T-cell (primary cell): ENCODE results near the gene ACAP3. TPM values are rescaled to one million over a fixed set of nuclear protein-coding genes. Genes with fewer than 3 reads are reported as not detected.

ENCODE experiments used
- ATAC-seq, 4 experiments: fragments of 200-7000 bp in 3 of 4; fragments of 150-1000 bp in 1 of 4; cut with Tn5 transposase; replicated peaks in 1 of 4; 1 replicate in 3 of 4; 2 replicates in 1 of 4; pipeline ENCODE4 v1.10.0; 2021; ENCODE audit warnings: moderate library complexity in 3 of 4, mild to moderate bottlenecking in 2 of 4, moderate number of reproducible peaks in 1 of 4
- CTCF ChIA-PET, 2 donors: fragments of 300-600 bp; sonication (Branson Sonifier 250); formaldehyde crosslinking; loops; one replicate each; lab custom pipeline; 2022; ENCODE audit warnings: antibody characterized with exemption in 2 of 2; lab: Charles Lee
- POLR2A ChIA-PET, 2 donors: fragments of 300-600 bp; sonication (Branson Sonifier 250); formaldehyde crosslinking; loops; one replicate each; lab custom pipeline; 2022; ENCODE audit warnings: antibody characterized with exemption in 2 of 2; lab: Charles Lee
- DNase-seq, 35 experiments: peaks; one replicate each; pipeline versions ENCODE4 v3.0.0 to v3.0.0-alpha.2; 2013 to 2023
- H3K27ac ChIP-seq: one replicate; pipeline ENCODE4 v1.5.1; 2013; ENCODE audit warnings: low read length
- H3K27me3 ChIP-seq, 2 experiments: replicated peaks in 1 of 2; 1 replicate in 1 of 2; 2 replicates in 1 of 2; pipeline versions ENCODE4 v1.6.1 to v1.7.0; 2013; ENCODE audit warnings: low read length in 1 of 2, mixed read lengths in 1 of 2; ENCODE audit not compliant: control insufficient read depth in 2 of 2, insufficient read depth in 2 of 2; ENCODE audit errors: extremely low read depth in 1 of 2
- H3K36me3 ChIP-seq, 2 donors: 1 replicate in 1 of 2; 2 replicates in 1 of 2; pipeline versions ENCODE4 v1.6.1 to v1.7.0; 2013; ENCODE audit warnings: low read length in 1 of 2; ENCODE audit not compliant: control insufficient read depth in 2 of 2, insufficient read depth in 1 of 2; ENCODE audit errors: extremely low read depth in 1 of 2
- H3K4me1 ChIP-seq, 2 experiments: 1 replicate in 1 of 2; 2 replicates in 1 of 2; pipeline versions ENCODE4 v1.6.1 to v1.7.0; 2013; ENCODE audit warnings: low read length in 2 of 2, mixed read lengths in 1 of 2; ENCODE audit not compliant: insufficient read depth in 2 of 2, control insufficient read depth in 1 of 2; ENCODE audit errors: extremely low read depth in 1 of 2
- H3K4me3 ChIP-seq, 2 donors: 1 replicate in 1 of 2; 2 replicates in 1 of 2; pipeline versions ENCODE4 v1.5.1 to v1.7.0; 2013; ENCODE audit warnings: mild to moderate bottlenecking in 2 of 2, low read length in 1 of 2, moderate library complexity in 1 of 2; ENCODE audit not compliant: control insufficient read depth in 1 of 2; ENCODE audit errors: extremely low read depth in 1 of 2
- H3K9me3 ChIP-seq: 2 replicates; pipeline ENCODE4 v1.7.0; 2013
- H3K27ac Mint-ChIP-seq, 2 donors: one replicate each; pipeline ENCODE4 v1.8.0; 2020 to 2021; ENCODE audit warnings: mild to moderate bottlenecking in 2 of 2, mixed read lengths in 2 of 2
- H3K27me3 Mint-ChIP-seq, 2 donors: one replicate each; pipeline ENCODE4 v1.8.0; 2021 to 2022; ENCODE audit warnings: mixed read lengths in 2 of 2
- H3K36me3 Mint-ChIP-seq: one replicate; pipeline ENCODE4 v1.8.0; 2021; ENCODE audit warnings: mixed read lengths
- H3K4me1 Mint-ChIP-seq, 3 donors: one replicate each; pipeline ENCODE4 v1.8.0; 2020 to 2022; ENCODE audit warnings: mixed read lengths in 3 of 3, mild to moderate bottlenecking in 1 of 3
- H3K4me3 Mint-ChIP-seq, 3 donors: one replicate each; pipeline ENCODE4 v1.8.0; 2020 to 2022; ENCODE audit warnings: mild to moderate bottlenecking in 3 of 3, mixed read lengths in 3 of 3, moderate library complexity in 3 of 3
- H3K9me3 Mint-ChIP-seq, 3 donors: one replicate each; pipeline ENCODE4 v1.8.0; 2020 to 2022; ENCODE audit warnings: mixed read lengths in 3 of 3
- WGBS: methylation state at CpG from one replicate; pipeline ENCODE4 v1.1.5; 2013; ENCODE audit warnings: missing lambda C conversion rate; ENCODE audit not compliant: insufficient coverage; 5-methylcytosine and 5-hydroxymethylcytosine counted together
- total RNA-seq, 35 experiments: library from RNA in 6 of 35; stranded (reverse) in 6 of 35; fragments of 120-200 nt in 1 of 35; gene quantifications; one replicate each; pipeline versions ENCODE4 v1.2.1 to v1.2.4 and lab custom pipeline; 2013 to 2026

The ACAP3 gene
- total RNA-seq, 5 donors from 2014 or later (not counting 1 experiment from before 2014, with no cell fraction given), result 63.0 to 107 (median 99.8) TPM

DNA sequence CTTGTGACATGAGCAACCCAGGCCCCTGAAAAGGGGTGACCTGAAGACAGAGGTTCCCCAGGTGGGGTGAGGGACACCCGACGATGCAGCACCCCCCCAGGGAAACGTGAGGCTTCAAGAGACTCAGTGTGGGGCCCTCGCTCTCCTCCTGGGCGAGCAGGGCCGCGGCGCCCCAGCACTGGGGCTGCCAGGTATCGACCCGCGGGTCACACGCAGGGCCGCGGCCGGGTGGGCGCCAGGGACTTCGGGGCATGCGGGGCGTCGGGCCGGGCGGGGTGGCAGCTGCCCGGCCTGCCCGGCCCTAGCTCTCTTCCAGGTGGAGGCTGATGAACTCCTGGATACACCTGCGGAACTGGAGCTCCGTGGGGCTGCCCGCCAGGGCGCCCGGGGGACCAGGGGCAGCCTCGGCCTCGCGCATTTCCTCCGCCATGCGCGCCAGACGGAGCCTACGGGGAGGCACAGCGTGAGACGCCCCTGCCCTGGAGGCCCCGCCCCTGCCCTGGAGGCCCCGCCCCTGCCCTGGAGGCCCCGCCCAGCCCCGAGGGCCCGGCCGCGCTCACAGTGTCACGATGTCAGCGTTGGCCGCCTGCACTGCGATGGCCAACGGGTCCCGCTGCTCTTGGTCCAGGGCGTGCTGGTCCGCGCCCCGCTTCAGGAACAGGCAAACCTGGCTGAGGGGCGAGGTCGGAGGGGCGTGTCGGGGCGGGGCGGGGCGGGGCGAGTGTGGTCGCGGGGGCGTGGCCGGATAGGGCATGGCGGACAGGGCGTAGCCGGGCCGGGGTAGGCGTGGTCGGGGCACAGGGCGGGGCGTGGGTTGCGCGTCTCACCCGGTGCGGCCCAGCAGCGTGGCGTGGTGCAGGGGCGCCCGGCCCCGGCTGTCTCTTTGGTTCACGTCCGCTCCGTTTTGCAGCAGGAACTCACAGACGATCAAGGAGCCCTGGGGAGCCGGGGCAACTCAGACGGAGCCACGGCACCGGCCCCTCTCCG lies 14.2 kb downstream of the ACAP3 start:
- H3K27me3 ChIP-seq, result peaks cover 0 to 11% of the 10 kb centered on the region in 2 experiments
- H3K4me3 ChIP-seq, result no peak overlapping the region
- H3K9me3 ChIP-seq, result no peaks in the 10 kb centered on the region
- no peak overlapping the region for H3K27ac ChIP-seq
- ChIA-PET CTCF (no interaction called here), POLR2A (interaction anchor here in 1 of 2 donors (0.5 kb wide), 1 partner anchor 15 kb away, joined by 4 read pairs; no protein-coding TSS in a partner anchor)
- Mint-ChIP-seq H3K4me1 (peaks cover 3 to 5% (median 4%) of the 10 kb centered on the region in 3 donors), H3K4me3 (no peak overlapping the region), H3K27me3 (peaks cover 0 to 3% of the 10 kb centered on the region in 2 donors), H3K9me3 (no peaks in the 10 kb centered on the region), H3K36me3 (no peaks in the 10 kb centered on the region), H3K27ac (no peak overlapping the region)
- 94% methylated on average over 93 of the region's 94 CpGs for WGBS
- no peak for DNase-seq
- ATAC-seq, result no peak
- H3K36me3 ChIP-seq, result peaks cover 0 to 3% of the 10 kb centered on the region in 2 donors
- H3K4me1 ChIP-seq, result peaks cover 0 to 14% of the 10 kb centered on the region in 2 experiments

- Histone ChIP-seq H3K9me3 (no peaks in the 10 kb centered on the region), H3K4me3 (no peak overlapping the region), H3K27ac (no peak overlapping the region), H3K36me3 (peaks cover 0 to 3% of the 10 kb centered on the region in 2 donors), H3K27me3 (peaks cover 0 to 11% of the 10 kb centered on the region in 2 experiments), H3K4me1 (peaks cover 0 to 14% of the 10 kb centered on the region in 2 experiments)
- ATAC-seq (no peak), DNase-seq (no peak)
- peaks cover 0 to 3% of the 10 kb centered on the region in 2 donors for H3K27me3 Mint-ChIP-seq
- H3K36me3 Mint-ChIP-seq, result no peaks in the 10 kb centered on the region
- 98% methylated on average over 17 of the region's 18 CpGs for WGBS
- ChIA-PET CTCF (no interaction called here), POLR2A (interaction anchor here in 1 of 2 donors (0.5 kb wide), 1 partner anchor 14 kb away, joined by 4 read pairs; no protein-coding TSS in a partner anchor)
- no peak overlapping the region for H3K4me3 Mint-ChIP-seq
- no peaks in the 10 kb centered on the region for H3K9me3 Mint-ChIP-seq
- peaks cover 3 to 5% (median 4%) of the 10 kb centered on the region in 3 donors for H3K4me1 Mint-ChIP-seq
- H3K27ac Mint-ChIP-seq, result no peak overlapping the region
Observed at GRCh38 chr1:1292851-1293250, 14.9 kb downstream of the ACAP3 start.

- 93% methylated on average over 6 of the region's 9 CpGs for WGBS
- no peak overlapping the region for H3K27ac Mint-ChIP-seq
- POLR2A ChIA-PET, result no interaction called here
Observed at GRCh38 chr1:1292442-1292779, 15.3 kb downstream of the ACAP3 start.

GRCh38 chr1:1291548-1292441 lies 15.9 kb downstream of the ACAP3 start:
- POLR2A ChIA-PET, result no interaction called here
- H3K4me1 Mint-ChIP-seq, result peaks cover 3 to 5% (median 4%) of the 10 kb centered on the region in 3 donors

More at GRCh38 chr1:1292442-1292779, 15.3 kb downstream of the ACAP3 start:
- Mint-ChIP-seq H3K36me3 (no peaks in the 10 kb centered on the region), H3K27me3 (peaks cover 0 to 3% of the 10 kb centered on the region in 2 donors), H3K9me3 (no peaks in the 10 kb centered on the region), H3K4me3 (no peak overlapping the region), H3K4me1 (peaks cover 3 to 5% (median 4%) of the 10 kb centered on the region in 3 donors)
- H3K9me3 ChIP-seq, result no peaks in the 10 kb centered on the region
- H3K27me3 ChIP-seq, result peaks cover 0 to 11% of the 10 kb centered on the region in 2 experiments
- no peak for DNase-seq
- H3K4me3 ChIP-seq, result no peak overlapping the region
- ATAC-seq, result no peak
- H3K27ac ChIP-seq, result no peak overlapping the region
- peaks cover 0 to 14% of the 10 kb centered on the region in 2 experiments for H3K4me1 ChIP-seq
- CTCF ChIA-PET, result interaction anchor here in 1 of 2 donors (0.6 to 2.0 kb wide), 2 partner anchors 167 to 171 kb away, joined by 3 to 17 read pairs; no protein-coding TSS in a partner anchor
- H3K36me3 ChIP-seq, result peaks cover 0 to 3% of the 10 kb centered on the region in 2 donors

DNA sequence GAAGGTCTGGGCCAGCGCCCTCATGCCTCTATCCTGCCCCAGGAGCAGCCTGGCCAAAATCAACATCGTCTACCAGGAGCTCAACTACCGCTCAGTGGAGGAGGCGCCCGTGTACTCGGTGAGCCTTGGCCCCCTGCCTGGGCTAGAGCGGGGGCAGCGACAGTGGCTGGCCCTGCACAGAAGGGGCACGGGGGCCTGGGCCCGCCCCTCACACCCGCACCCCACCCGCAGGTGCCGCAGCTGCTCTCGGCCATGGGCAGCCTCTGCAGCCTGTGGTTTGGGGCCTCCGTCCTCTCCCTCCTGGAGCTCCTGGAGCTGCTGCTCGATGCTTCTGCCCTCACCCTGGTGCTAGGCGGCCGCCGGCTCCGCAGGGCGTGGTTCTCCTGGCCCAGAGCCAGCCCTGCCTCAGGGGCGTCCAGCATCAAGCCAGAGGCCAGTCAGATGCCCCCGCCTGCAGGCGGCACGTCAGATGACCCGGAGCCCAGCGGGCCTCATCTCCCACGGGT lies 16.7 kb downstream of the ACAP3 start:
- no peak for DNase-seq
- CTCF ChIA-PET, result interaction anchor here (0.7 to 2.0 kb wide), 3 partner anchors 121 to 170 kb away, joined by 3 to 17 read pairs (median 5); no protein-coding TSS in a partner anchor
- H3K36me3 Mint-ChIP-seq, result no peaks in the 10 kb centered on the region
- no peak overlapping the region for H3K27ac Mint-ChIP-seq
- WGBS, result 87% methylated on average over 24 of the region's 28 CpGs
- POLR2A ChIA-PET, result no interaction called here
- peaks cover 0 to 14% of the 10 kb centered on the region in 2 experiments for H3K4me1 ChIP-seq
- no peak overlapping the region for H3K4me3 ChIP-seq
- peaks cover 0 to 22% of the 10 kb centered on the region in 2 experiments for H3K27me3 ChIP-seq
- no peak overlapping the region for H3K4me3 Mint-ChIP-seq
- H3K27me3 Mint-ChIP-seq, result peaks cover 0 to 3% of the 10 kb centered on the region in 2 donors
- H3K36me3 ChIP-seq, result peaks cover 0 to 3% of the 10 kb centered on the region in 2 donors
- H3K4me1 Mint-ChIP-seq, result peaks cover 3 to 5% (median 4%) of the 10 kb centered on the region in 3 donors
- H3K9me3 ChIP-seq, result no peaks in the 10 kb centered on the region
- H3K9me3 Mint-ChIP-seq, result no peaks in the 10 kb centered on the region
- no peak for ATAC-seq
- no peak overlapping the region for H3K27ac ChIP-seq

More at GRCh38 chr1:1291548-1292441, 15.9 kb downstream of the ACAP3 start:
- CTCF ChIA-PET, result interaction anchor here in 1 of 2 donors (0.6 to 2.0 kb wide), 3 partner anchors 122 to 170 kb away, joined by 3 to 17 read pairs (median 5); no protein-coding TSS in a partner anchor
- WGBS, result 66% methylated on average over 38 of the region's 45 CpGs
- Mint-ChIP-seq H3K36me3 (no peaks in the 10 kb centered on the region), H3K27me3 (peaks cover 0 to 3% of the 10 kb centered on the region in 2 donors), H3K27ac (no peak overlapping the region), H3K4me3 (no peak overlapping the region), H3K9me3 (no peaks in the 10 kb centered on the region)
- ATAC-seq (peak; percentile 74 to 85 (median 76)), DNase-seq (peak; percentile 37 to 82 (median 62))
- H3K4me3 ChIP-seq, result no peak overlapping the region
- peaks cover 0 to 3% of the 10 kb centered on the region in 2 donors for H3K36me3 ChIP-seq
- H3K9me3 ChIP-seq, result no peaks in the 10 kb centered on the region
- peaks cover 0 to 14% of the 10 kb centered on the region in 2 experiments for H3K4me1 ChIP-seq
- H3K27ac ChIP-seq, result no peak overlapping the region
- H3K27me3 ChIP-seq, result peaks cover 0 to 16% of the 10 kb centered on the region in 2 experiments
